OCI-M1 (cell line): ENCODE results near the gene JAK1.

ENCODE experiments used
- DNase-seq: peaks from one replicate; lab custom pipeline; 2025; lab: John Stamatoyannopoulos, UW

The JAK1 gene

GRCh38 chr1:64864018-64864940, 102.1 kb downstream of the JAK1 start:
- DNase-seq: peak; percentile 99

DNA sequence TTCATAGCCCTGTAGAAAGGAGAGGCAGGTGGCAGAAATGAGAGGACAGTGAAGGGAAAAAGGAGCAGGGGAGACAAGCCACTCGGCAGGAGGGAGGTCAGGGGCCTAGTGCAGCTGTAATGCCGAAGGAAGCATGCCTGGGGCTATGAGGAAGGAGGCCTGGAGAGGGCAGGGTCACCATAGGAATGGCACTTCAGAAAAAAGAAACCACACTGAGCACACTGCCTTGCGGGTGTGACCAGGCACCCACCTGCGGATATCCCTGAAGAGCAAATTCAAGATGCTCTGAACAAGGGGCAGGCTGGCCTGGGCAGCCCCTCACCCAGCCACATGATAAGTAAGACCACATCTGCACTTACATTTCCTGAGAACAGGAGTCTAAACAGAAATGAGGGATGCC, 104.7 kb downstream of the JAK1 start:
- DNase-seq: no peak

DNA sequence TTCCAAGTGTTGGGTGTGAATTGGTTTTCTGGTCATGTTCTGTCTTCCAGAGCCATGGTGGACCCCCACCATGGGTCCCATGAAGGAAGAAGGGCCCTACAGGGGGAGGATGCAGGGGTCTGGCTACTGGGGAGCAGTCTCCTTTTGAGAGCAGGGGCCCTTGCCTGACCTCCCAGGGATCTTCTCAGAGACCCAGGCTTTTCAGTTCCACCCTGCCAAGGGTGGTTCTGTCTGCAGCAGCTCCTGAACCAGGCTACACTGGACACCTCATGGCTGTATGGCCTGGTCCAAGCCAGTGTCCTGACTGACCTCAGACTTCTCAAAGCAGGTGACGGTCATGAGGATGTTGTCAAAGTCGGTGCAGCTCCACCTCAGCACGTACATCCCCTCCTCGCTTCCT, 109.0 kb downstream of the JAK1 start:
- no peak for DNase-seq

- no peak for DNase-seq
These were observed 109.8 kb downstream of the JAK1 start for GRCh38 chr1:64856553-64856952.

- DNase-seq: no peak
These were observed 110.8 kb downstream of the JAK1 start for GRCh38 chr1:64855557-64855956.

DNA sequence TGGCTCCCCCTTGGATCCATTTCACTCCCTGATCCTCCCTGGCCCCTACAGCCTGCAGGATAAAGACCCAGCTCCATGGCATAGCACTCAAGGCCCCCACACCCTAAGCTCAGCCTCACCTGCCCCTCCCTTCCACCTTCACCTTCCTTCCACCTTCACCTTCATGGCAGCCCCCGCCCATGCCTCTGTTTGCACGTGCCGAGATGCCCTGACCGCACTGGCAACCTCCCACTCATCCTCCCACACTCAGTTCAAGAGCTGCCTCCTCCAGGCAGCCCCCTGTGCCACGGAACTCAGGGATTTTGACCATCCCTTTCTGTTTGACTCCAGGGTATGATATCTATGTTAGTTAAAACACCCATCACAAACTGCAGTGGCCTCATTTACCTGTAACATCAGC, 111.7 kb downstream of the JAK1 start:
- DNase-seq: no peak

GRCh38 chr1:64851664-64852063, 114.7 kb downstream of the JAK1 start:
- no peak for DNase-seq

- no peak for DNase-seq
These were observed 115.5 kb downstream of the JAK1 start for GRCh38 chr1:64850846-64851245.

DNA sequence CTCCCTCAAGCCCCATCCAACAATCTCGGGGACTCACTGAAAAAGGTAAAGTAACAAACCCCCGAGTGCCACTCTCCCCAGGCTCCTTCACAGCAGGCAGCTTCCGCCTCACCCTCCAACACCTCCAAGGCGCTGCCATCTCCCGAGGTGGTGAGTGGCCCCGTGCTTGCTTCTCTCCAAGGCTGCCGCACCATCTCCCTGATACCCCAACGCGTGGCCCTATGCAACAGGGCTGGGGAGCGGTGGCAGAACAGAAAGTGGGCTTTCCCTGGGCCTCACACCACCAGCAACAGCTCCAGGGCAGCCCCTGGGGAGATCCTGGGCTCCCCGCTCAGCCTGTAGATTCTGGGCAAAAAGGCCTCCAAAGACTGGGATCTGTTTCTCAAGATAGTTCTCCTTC, 116.4 kb downstream of the JAK1 start:
- no peak for DNase-seq

GRCh38 chr1:64848803-64849202, 117.5 kb downstream of the JAK1 start:
- no peak for DNase-seq

- DNase-seq: no peak
These were observed 118.2 kb downstream of the JAK1 start for GRCh38 chr1:64848136-64848535.

- no peak for DNase-seq
These were observed 118.7 kb downstream of the JAK1 start for GRCh38 chr1:64847666-64848065.

- no peak for DNase-seq
These were observed 119.5 kb downstream of the JAK1 start for GRCh38 chr1:64846573-64847430.

GRCh38 chr1:64845831-64846425, 120.4 kb downstream of the JAK1 start:
- no peak for DNase-seq

DNA sequence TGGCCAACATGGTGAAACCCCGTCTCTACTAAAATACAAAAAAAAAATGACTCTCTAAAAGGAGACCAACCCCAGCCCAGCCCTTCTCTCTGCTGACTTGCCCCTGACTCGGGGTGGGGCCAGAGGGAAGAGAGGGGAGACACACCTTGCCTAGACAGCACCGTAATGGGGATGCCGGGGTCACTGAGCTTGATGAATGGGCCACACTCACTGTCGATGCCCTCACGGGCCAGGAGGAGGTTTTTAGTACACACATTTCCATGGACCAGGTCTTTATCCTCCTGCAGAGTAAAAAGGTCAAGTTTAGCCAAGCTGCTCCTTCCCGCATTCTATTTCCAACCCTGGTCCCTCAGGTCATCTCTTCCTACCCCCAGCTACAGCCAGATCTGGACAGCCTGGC, 121.7 kb downstream of the JAK1 start:
- no peak for DNase-seq

- DNase-seq: no peak
These were observed 122.2 kb downstream of the JAK1 start for GRCh38 chr1:64844175-64844574.

DNA sequence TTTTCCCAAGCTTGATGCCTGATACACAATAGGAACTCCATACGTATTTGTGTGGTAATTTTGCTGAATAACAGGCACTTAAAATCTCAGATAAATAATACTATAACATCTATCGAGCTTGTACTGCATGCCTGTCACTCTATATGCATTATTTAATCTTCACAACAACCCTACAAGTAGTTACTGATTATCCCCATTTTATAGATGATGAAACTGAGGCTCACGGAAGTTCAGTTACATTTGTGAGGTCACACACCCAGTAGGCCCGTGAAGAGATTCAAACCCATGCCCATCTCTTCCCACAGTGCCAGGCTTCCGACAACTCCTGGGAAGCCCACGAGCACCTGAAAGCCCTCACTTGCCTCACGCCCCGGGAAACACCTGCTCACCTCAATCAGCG, 122.7 kb downstream of the JAK1 start:
- DNase-seq: no peak

DNA sequence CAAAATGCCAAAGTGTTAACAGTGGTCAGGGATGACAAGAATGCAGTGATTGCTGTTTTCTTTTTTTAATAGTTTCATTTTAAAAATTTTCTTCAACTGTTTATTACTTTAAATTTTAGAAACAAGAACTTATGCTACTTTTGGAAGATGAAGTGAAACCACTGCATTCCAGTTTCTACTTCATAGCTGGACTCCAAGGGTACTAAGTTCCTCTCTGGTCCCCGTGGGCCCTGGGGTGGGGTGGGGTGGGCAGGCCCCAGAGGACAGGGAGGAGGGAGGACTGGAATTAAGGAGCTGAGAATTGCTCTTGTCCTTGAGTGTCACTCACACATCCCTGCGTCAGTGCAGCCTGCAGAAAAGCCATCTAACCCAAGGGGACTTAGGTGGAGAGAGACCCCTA, 124.1 kb downstream of the JAK1 start:
- DNase-seq: no peak

- no peak for DNase-seq
These were observed 124.9 kb downstream of the JAK1 start for GRCh38 chr1:64841330-64842065.

- DNase-seq: no peak
These were observed 126.5 kb downstream of the JAK1 start for GRCh38 chr1:64839732-64840405.

DNA sequence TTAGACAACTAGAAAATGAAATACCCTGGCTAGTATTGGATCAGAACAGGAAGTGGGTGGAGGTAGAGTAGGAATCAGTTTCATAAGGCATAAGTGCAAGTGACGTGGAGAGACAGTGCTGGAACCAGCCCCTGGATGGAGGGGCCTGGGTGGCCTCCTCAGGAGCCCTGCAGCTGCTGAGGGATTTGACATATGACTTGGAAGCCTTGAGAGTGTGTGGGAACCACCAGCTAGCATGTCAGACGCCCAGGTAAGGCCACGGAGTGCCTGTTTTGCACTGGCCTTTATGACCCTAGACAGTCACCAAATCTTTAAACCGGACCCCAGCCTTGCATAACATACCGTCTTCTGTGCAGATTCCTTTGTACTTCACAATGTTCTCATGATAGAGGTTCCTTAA, 127.1 kb downstream of the JAK1 start:
- no peak for DNase-seq
